Measurements from ENCODE around the gene DIS3L2.

DIS3L2 gene

GRCh38 chr2:231924889-231925275, 36.6 kb upstream of the DIS3L2 start:
- Histone ChIP-seq H3K4me1 (ENCODE audit: control insufficient read depth, low read depth, low read length) (no peaks in the 10 kb centered on the region), H3K27me3 (ENCODE audit: insufficient read depth, low read length, poor library complexity) (peaks cover 21% of the 10 kb centered on the region), H4K5ac (ENCODE audit: low read length) (no peak overlapping the region), H3K23ac (ENCODE audit: low read length) (no peak overlapping the region), H3K18ac (ENCODE audit: low read length) (no peak overlapping the region), H3K9ac (ENCODE audit: low read length) (peak overlapping the region; percentile 29), H3K36me3 (ENCODE audit: control insufficient read depth, insufficient read depth, low read length) (no peaks in the 10 kb centered on the region), H2BK5ac (ENCODE audit: low read length) (no peak overlapping the region), H3K79me1 (ENCODE audit: low read length) (no peaks in the 10 kb centered on the region), H3K56ac (ENCODE audit: low read length) (peak overlapping the region; percentile 62), H3K4ac (ENCODE audit: low read depth, low read length) (no peak overlapping the region), H4K8ac (ENCODE audit: low read depth, low read length) (no peak overlapping the region), H2AK5ac (ENCODE audit: low read length) (no peak overlapping the region), H2BK15ac (replicated peaks; ENCODE audit: low read depth) (no peak overlapping the region), H3K79me2 (ENCODE audit: control insufficient read depth, insufficient read depth, low read length) (no peaks in the 10 kb centered on the region), H3K27ac (ENCODE audit: low read depth, low read length) (no peak overlapping the region), H2BK120ac (ENCODE audit: low read depth, low read length) (no peak overlapping the region), H3K4me2 (ENCODE audit: low read length) (peak overlapping the region; percentile 51), H3K4me3 (ENCODE audit: low read length) (no peak overlapping the region)
- WGBS (ENCODE audit: extremely low coverage, insufficient coverage, low lambda C conversion rate) = no CpG with 5 or more reads among the region's 8 CpGs
- no peak for DNase-seq

GRCh38 chr2:231925303-231926179, 36.0 kb upstream of the DIS3L2 start:
- Histone ChIP-seq H3K36me3 (ENCODE audit: control insufficient read depth, insufficient read depth, low read length) (no peaks in the 10 kb centered on the region), H3K18ac (ENCODE audit: low read length) (no peak overlapping the region), H4K8ac (ENCODE audit: low read depth, low read length) (no peak overlapping the region), H2AK5ac (ENCODE audit: low read length) (no peak overlapping the region), H3K4ac (ENCODE audit: low read depth, low read length) (no peak overlapping the region), H3K4me3 (ENCODE audit: low read length) (no peak overlapping the region), H3K27me3 (ENCODE audit: insufficient read depth, low read length, poor library complexity) (peaks cover 21% of the 10 kb centered on the region), H3K27ac (ENCODE audit: low read depth, low read length) (no peak overlapping the region), H2BK120ac (ENCODE audit: low read depth, low read length) (no peak overlapping the region), H3K79me1 (ENCODE audit: low read length) (no peaks in the 10 kb centered on the region), H3K56ac (ENCODE audit: low read length) (peak overlapping the region; percentile 62), H4K5ac (ENCODE audit: low read length) (no peak overlapping the region), H3K4me2 (ENCODE audit: low read length) (peak overlapping the region; percentile 83), H3K23ac (ENCODE audit: low read length) (no peak overlapping the region), H3K4me1 (ENCODE audit: control insufficient read depth, low read depth, low read length) (no peaks in the 10 kb centered on the region), H2BK5ac (ENCODE audit: low read length) (no peak overlapping the region), H2BK15ac (replicated peaks; ENCODE audit: low read depth) (no peak overlapping the region), H3K9ac (ENCODE audit: low read length) (peak overlapping the region; percentile 36), H3K79me2 (ENCODE audit: control insufficient read depth, insufficient read depth, low read length) (no peaks in the 10 kb centered on the region)
- DNase-seq = peak; percentile 83
- no CpG with 5 or more reads among the region's 96 CpGs for WGBS (ENCODE audit: extremely low coverage, insufficient coverage, low lambda C conversion rate)

DNA sequence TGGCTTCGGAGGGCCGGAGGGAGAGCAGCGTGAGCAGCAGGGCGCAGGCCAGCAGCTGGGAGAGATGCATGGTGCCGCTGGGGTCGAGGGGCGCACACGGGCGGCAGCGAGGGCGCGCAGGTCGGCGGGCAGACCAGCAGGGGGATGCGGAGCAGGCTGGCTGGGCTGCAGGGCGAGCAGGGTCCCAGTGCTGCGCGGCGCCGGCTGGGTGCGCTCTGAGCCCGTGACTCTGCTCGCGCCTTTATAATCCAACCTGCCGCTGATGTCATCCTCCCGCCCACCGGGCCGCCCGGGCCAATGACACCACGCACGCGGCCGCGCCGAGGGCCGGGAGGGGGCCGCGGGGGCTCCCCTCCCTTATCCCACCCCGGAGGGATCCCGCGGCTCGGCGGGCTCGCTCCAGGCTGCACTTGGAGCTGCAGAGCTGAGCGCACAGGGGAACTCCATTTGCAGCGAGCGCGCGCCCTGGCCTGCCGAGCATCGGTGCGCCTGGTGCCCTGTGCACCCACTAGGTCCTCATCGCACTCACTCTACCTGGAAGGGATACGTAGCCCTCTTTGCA, 35.3 kb upstream of the DIS3L2 start, which contains the start of gene NPPC:
Gene NPPC, minus strand, starts transcription at position 217 of the 562 bp plus-strand sequence. Its CDS starts 147 bp downstream, at position 70.
- Histone ChIP-seq H3K4ac (ENCODE audit: low read depth, low read length) (no peak within 1 kb of the TSS), H2AK5ac (ENCODE audit: low read length) (no peak within 1 kb of the TSS), H4K8ac (ENCODE audit: low read depth, low read length) (no peak within 1 kb of the TSS), H3K23ac (ENCODE audit: low read length) (peak within 1 kb of the TSS; percentile 45), H3K9ac (ENCODE audit: low read length) (peak within 1 kb of the TSS; percentile 36), H3K56ac (ENCODE audit: low read length) (peak within 1 kb of the TSS; percentile 49), H2BK120ac (ENCODE audit: low read depth, low read length) (no peak within 1 kb of the TSS), H3K18ac (ENCODE audit: low read length) (no peak within 1 kb of the TSS), H3K36me3 (ENCODE audit: control insufficient read depth, insufficient read depth, low read length) (no peaks in the 10 kb centered on the region), H4K5ac (ENCODE audit: low read length) (no peak within 1 kb of the TSS), H3K4me3 (ENCODE audit: low read length) (no peak within 1 kb of the TSS), H3K79me2 (ENCODE audit: control insufficient read depth, insufficient read depth, low read length) (no peaks in the 10 kb centered on the region), H2BK15ac (replicated peaks; ENCODE audit: low read depth) (no peak within 1 kb of the TSS), H3K4me1 (ENCODE audit: control insufficient read depth, low read depth, low read length) (no peaks in the 10 kb centered on the region), H3K27me3 (ENCODE audit: insufficient read depth, low read length, poor library complexity) (peaks cover 21% of the 10 kb centered on the region), H3K4me2 (ENCODE audit: low read length) (peak within 1 kb of the TSS; percentile 83), H2BK5ac (ENCODE audit: low read length) (no peak within 1 kb of the TSS), H3K27ac (ENCODE audit: low read depth, low read length) (no peak within 1 kb of the TSS), H3K79me1 (ENCODE audit: low read length) (no peaks in the 10 kb centered on the region)
- DNase-seq = peak; percentile 76
- WGBS (ENCODE audit: extremely low coverage, insufficient coverage, low lambda C conversion rate) = no CpG with 5 or more reads among the region's 54 CpGs

GRCh38 chr2:231926761-231927565, 34.5 kb upstream of the DIS3L2 start:
- Histone ChIP-seq H2BK120ac (ENCODE audit: low read depth, low read length) (no peak overlapping the region), H3K56ac (ENCODE audit: low read length) (no peak overlapping the region), H3K27ac (ENCODE audit: low read depth, low read length) (no peak overlapping the region), H3K36me3 (ENCODE audit: control insufficient read depth, insufficient read depth, low read length) (no peaks in the 10 kb centered on the region), H2BK15ac (replicated peaks; ENCODE audit: low read depth) (no peak overlapping the region), H2BK5ac (ENCODE audit: low read length) (no peak overlapping the region), H3K4me3 (ENCODE audit: low read length) (no peak overlapping the region), H3K4me2 (ENCODE audit: low read length) (peak overlapping the region; percentile 29), H3K18ac (ENCODE audit: low read length) (no peak overlapping the region), H3K4ac (ENCODE audit: low read depth, low read length) (no peak overlapping the region), H3K27me3 (ENCODE audit: insufficient read depth, low read length, poor library complexity) (peaks cover 21% of the 10 kb centered on the region), H3K79me1 (ENCODE audit: low read length) (no peaks in the 10 kb centered on the region), H2AK5ac (ENCODE audit: low read length) (no peak overlapping the region), H4K5ac (ENCODE audit: low read length) (no peak overlapping the region), H3K23ac (ENCODE audit: low read length) (peak overlapping the region; percentile 45), H3K4me1 (ENCODE audit: control insufficient read depth, low read depth, low read length) (no peaks in the 10 kb centered on the region), H3K79me2 (ENCODE audit: control insufficient read depth, insufficient read depth, low read length) (no peaks in the 10 kb centered on the region), H3K9ac (ENCODE audit: low read length) (no peak overlapping the region), H4K8ac (ENCODE audit: low read depth, low read length) (no peak overlapping the region)
- peak; percentile 41 for DNase-seq
- no CpG with 5 or more reads among the region's 51 CpGs for WGBS (ENCODE audit: extremely low coverage, insufficient coverage, low lambda C conversion rate)

DNA sequence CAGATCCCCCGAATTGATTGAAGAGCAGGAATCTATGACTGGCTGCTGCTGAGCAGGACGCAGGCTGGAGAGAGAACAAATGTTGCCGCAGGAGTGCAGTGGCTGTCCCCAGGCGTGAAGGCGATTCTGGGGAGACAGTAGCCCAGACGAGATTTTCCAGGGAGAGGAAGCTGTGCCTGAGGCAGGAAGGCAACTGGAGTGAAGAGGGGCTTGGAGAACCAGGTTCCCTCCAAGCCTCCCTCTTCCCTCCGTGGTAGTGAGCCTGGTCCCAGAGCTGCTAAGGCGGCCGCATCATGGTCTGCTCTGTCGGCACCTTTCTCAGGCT, 34.0 kb upstream of the DIS3L2 start:
- WGBS (ENCODE audit: extremely low coverage, insufficient coverage, low lambda C conversion rate) = no CpG with 5 or more reads among the region's 10 CpGs
- Histone ChIP-seq H3K4me1 (ENCODE audit: control insufficient read depth, low read depth, low read length) (no peaks in the 10 kb centered on the region), H3K9ac (ENCODE audit: low read length) (no peak overlapping the region), H3K4me2 (ENCODE audit: low read length) (no peak overlapping the region), H2BK5ac (ENCODE audit: low read length) (no peak overlapping the region), H3K18ac (ENCODE audit: low read length) (no peak overlapping the region), H3K4ac (ENCODE audit: low read depth, low read length) (no peak overlapping the region), H4K5ac (ENCODE audit: low read length) (no peak overlapping the region), H3K79me1 (ENCODE audit: low read length) (no peaks in the 10 kb centered on the region), H3K36me3 (ENCODE audit: control insufficient read depth, insufficient read depth, low read length) (no peaks in the 10 kb centered on the region), H3K23ac (ENCODE audit: low read length) (no peak overlapping the region), H4K8ac (ENCODE audit: low read depth, low read length) (no peak overlapping the region), H2BK15ac (replicated peaks; ENCODE audit: low read depth) (no peak overlapping the region), H3K56ac (ENCODE audit: low read length) (no peak overlapping the region), H3K4me3 (ENCODE audit: low read length) (no peak overlapping the region), H2AK5ac (ENCODE audit: low read length) (no peak overlapping the region), H3K27ac (ENCODE audit: low read depth, low read length) (no peak overlapping the region), H3K79me2 (ENCODE audit: control insufficient read depth, insufficient read depth, low read length) (no peaks in the 10 kb centered on the region), H2BK120ac (ENCODE audit: low read depth, low read length) (no peak overlapping the region), H3K27me3 (ENCODE audit: insufficient read depth, low read length, poor library complexity) (peaks cover 21% of the 10 kb centered on the region)
- no peak for DNase-seq
